GM19397 (cell line): ENCODE measurements around the gene BLVRB.
"Not testable (repeated sequence)": the region's sequence is repeated elsewhere in the genome, so short reads cannot be mapped to it uniquely, and the experiment has no call there.

ENCODE experiments used
- ATAC-seq: cut with Tn5 transposase; IDR thresholded peaks from one replicate; pipeline ENCODE4 v1.9.1; 2021; ENCODE audit warnings: mild to moderate bottlenecking, moderate library complexity; ENCODE audit not compliant: unreplicated experiment

Gene BLVRB

DNA sequence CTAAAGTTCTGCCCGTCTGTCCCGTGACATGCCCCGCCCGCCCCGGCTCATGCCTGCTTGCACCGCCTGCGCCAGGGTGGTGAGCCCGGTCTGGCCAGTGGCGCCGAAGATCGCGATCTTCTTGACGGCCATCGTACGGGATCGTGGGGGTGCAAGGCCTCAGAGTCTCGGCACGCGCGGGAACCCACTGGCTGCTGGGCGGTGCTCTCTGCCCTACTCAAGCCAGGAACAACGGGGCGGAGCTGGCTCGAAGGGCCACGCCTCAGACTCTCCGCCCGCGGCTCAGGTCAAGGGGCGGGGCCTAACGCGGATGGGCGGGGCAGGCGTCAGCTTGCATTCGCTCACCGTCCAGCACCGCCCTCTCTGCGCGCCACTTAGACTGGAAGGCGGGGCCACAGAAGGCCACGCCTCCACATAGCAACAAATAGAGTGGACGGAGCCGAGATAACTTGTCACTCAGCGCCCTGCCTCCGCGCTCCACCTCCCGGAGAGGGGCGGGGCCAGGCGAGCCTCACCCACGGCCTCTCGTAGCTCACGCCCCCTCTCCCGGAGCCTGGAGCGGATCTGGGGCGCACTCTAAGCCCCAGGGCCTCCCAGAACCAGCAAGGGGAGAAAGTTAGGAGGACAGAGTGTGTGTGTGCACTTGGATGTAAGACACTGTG, at the start of gene BLVRB:
BLVRB (minus strand) TSS at position 189 of the 662 bp plus-strand sequence; CDS start at position 132, 57 bp downstream.
- peak; percentile 90 for ATAC-seq

DNA sequence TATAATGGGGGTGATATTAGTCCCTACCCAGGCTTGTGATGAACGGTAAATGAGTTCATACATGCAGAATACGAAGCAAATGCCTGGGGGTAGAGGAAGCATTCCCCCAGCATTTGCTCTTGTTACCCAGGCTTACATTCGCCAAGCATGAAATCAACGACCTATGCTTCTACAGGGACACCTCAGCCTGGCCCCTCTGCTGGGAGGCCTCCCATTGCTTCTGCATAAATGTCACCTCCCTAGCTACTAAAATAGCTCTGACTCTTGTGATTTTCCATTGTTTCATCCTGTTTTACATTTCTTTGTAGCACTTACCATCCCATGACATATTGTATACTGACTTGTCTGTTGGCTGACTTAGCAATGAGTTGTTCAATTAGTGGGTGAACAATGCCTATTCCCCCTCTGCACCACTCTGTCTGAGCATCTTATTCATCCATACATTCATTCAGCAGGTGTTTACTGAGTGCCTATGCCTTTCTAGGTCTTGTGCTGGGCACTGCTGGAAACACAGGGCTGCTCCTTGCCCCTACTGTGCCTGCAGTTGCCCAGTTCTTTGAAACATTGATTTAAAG, 48.3 kb upstream of the BLVRB start:
- no peak for ATAC-seq

DNA sequence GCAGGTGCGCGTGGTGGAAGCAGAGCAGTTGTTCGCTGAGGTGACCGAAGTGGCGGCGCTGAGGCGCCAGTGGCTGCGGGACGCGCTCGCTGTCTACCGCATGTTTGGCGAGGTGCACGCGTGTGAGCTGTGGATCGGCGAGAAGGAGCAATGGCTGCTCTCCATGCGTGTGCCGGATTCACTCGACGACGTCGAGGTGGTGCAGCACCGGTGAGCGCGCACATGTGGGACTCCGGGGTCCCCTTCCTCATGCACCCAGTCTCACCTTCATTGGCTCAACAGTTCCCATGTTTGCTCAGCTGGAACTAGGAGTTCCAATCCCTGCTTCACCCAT, 47.8 kb upstream of the BLVRB start:
- ATAC-seq, result no peak

DNA sequence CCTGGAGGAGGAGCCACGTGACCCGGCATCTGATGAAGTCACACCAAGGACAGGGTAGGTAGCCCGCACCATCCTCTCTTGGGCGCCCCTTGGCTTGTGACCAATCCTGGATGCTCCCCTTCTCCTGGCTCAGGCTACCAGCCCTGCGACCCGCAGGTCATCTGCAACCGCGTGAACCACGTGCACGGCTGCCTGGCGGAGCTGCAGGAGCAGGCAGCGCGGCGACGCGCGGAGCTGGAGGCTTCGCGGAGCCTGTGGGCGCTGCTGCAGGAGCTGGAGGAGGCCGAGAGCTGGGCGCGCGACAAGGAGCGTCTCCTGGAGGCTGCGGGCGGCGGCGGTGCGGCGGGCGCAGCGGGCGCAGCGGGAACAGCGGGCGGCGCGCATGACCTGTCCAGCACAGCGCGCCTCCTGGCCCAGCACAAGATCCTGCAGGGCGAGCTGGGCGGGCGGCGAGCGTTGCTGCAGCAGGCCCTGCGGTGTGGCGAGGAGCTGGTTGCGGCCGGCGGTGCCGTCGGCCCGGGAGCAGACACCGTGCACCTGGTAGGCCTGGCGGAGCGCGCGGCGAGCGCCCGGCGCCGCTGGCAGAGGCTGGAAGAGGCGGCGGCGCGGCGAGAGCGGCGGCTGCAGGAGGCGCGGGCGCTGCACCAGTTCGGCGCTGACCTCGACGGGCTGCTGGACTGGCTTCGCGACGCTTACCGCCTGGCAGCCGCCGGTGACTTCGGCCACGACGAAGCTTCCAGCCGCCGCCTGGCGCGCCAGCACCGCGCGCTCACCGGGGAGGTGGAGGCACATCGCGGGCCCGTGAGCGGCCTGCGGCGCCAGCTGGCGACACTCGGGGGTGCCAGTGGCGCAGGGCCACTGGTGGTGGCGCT, 47.2 kb upstream of the BLVRB start:
- no peak for ATAC-seq

DNA sequence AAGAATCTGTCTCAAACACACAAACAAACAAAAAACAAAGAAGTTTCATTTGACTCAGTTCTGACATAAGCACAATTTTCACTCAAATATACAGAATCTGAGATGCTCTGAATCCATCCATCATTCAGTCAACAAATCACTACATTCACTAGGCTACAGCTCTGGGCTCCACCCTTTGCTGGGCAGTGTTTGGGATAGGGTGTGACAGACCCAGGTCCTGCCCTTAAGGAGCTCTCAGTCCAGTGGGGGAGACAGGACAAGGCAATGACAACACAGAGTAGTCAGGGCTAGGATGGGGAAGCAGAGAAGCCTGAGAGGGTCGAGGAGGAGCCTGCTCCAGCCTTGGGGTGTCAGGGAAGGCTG, 46.5 kb upstream of the BLVRB start:
- no peak for ATAC-seq

DNA sequence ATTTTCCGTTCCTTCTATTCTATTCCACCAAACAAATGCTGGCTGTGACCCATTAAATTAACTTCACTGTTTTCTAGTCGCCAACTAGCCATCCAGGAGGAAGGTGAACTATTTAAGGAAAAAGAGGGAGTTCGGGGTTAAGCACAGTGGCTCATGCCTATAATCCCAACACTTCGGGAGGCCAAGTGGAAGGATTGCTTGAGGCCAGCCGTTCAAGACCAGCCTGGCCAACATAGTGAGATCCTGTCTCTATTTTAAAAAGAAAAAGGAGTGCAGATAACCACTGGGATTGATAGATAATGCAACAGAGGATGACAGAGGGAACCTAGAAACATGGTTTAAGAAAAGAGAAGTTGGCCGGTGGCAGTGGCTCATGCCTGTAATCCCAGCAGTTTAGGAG, 45.9 kb upstream of the BLVRB start:
- ATAC-seq, result no peak

DNA sequence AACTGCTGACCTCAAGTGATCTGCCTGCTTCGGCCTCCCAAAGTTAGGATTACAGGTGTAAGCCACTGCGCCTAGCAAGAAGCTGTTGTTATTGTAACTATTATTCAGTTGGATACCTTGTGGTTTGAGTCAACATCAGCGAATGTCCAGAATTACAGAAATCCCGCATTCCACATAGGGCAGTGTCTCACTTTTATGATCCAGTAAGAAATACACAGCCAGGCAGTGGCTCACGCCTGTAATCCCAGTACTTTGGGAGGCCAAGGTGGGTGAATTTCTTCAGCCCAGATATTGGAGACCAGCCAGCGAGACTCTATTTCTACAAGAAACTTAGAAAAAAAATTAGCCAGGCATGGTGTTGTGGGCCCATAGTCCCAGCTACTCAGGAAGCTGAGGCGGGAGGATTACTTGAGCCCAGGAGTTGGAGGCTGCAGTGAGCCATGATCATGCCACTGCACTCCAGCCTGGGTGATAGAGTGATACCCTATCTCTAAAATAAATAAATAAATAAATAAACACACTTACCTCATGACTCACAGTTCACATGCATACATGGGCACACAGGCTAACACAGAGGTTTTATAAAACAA, 45.1 kb upstream of the BLVRB start:
- no peak for ATAC-seq

DNA sequence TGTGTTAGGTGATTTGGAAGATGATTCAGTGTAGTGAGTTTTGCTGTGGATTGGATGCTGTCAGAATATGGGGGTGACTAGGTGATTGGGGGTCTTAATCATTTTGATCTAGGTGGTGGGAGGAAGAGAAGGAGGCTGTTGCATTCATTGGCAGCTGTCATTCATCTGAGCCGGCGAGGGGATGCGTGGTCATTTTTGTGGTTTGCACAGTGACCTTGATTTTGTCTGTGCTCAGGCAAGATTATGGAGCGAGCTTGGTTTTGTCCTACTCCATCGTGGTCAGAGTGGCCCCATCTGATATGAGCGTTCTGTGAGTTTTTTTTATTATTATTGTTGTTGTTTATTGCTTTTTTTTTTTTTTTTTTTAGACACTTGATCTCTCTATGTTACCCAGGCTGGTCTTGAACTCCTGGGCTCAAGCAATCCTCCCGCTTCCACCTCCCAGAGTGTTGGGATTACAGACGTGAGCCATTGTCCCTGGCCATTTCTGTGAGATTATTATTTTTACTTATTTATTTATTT, 43.3 kb upstream of the BLVRB start:
- ATAC-seq, result no peak

DNA sequence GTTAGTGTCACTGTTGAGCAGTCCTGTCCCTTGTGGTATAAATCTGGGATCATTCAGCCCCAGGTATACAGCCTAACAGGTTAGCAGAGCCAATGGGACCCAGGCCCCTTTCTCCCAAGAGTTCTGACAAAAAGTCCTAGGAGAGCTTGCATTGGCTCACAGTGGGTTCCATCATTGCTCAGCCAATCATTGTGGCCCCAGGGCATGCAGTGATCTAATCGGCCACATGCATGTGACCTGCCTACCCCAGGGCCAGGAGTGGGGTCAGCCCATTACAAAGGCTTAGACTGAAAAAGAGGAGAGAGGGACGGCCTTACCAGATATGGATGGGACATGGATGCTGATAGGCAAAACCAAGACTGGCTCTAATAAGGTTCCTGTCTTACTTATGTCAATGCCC, 42.3 kb upstream of the BLVRB start:
- no peak for ATAC-seq

DNA sequence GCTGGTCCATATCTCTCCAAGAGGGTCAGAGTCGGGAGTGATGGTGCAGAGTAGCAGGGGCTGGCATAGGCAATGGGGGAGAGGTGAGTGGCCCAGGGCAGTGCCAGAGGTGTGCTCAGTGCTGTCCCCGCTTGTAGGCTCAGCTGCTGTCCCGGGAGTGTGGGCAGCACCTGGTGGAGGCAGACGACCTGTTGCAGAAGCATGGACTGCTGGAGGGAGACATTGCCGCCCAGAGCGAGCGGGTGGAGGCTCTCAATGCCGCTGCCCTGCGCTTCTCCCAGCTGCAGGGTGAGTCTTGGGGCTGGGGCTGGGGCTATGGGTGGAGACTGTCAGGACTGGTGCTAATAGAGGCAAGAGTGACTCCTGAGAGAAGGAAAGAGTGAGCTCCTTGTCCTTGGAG, 40.6 kb upstream of the BLVRB start:
- no peak for ATAC-seq

DNA sequence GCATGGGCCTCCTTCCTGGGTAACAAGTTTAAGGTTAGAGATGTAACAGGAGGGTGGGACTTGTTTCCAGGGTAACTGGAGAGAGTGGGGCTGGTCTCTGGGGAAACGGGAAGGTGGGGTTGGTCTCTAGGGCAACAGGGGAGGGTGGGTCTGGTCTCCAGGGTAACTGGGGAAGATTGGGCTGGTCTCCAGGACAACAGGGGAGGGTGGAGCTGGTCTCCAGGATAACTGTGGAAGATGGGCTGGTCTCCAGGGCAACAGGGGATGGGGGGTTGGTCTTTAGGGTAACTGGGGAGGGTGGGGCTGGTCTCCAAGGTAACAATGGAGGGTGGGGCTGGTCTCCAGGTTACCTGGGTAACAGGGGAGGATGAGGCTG, 37.8 kb upstream of the BLVRB start:
- no peak for ATAC-seq

DNA sequence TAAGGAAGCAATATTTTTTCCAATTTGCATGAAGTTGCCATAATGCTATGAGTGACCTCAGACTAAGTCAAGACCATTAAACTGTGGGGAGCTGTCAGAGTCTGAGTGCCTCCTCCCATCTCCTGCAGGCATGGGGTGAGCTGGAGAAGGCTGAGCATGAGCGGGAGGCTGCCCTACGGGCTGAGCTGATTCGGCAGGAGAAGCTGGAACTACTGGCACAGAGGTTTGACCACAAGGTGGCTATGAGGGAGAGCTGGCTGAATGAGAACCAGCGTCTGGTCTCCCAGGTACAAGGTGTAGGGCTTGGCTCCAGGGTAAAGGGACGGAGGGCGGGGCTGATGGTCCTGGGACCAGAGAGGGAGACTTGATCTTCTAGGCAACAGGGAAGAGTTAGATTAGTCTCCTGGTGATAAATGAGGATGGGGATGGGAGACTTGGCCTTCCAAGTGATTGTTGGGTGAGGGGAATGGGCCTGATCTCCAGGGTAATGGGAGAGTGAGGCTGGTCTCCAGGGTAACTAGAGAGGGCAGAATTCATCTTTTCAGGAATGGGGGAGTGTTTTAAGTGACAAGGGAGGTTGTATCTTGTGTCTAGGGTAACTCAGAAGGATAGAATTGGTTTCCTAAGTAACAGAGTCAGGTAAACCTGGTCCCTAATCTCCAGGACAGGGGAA, 37.2 kb upstream of the BLVRB start:
- no peak for ATAC-seq

DNA sequence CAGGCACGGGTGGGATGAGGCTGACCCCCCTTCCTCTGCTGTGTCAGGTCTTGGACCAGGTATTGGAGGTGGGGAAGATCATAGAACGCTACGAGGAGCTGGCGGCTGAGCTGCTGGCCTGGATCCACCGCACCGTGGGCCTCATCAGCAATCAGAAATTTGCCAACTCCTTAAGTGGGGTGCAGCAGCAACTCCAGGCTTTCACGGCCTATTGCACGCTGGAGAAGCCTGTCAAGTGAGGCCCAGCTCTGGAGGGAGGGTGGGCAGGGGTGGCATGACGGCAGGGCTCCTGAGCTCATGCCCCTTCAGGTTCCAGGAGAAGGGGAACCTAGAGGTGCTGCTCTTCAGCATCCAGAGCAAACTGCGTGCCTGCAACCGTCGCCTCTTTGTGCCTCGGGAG, 36.5 kb upstream of the BLVRB start:
- ATAC-seq, result no peak

DNA sequence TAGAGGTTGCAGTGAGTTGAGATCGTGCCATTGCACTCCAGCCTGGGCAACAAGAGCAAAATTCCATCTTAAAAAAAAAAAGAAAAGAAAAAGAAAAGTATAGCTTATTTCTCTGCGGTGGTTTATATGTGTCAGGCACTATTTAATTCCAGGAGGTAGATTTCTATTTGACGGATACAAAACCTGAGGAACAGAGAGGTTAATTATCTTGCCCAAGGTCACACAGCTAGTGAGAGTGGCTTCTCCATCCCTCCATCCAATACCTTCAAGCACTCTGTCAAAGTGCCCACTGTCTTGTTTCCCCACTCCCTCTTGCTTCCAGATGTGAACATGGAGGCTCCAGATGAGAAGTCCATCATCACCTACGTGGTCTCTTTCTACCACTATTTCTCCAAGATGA, 36.1 kb upstream of the BLVRB start:
- no peak for ATAC-seq

DNA sequence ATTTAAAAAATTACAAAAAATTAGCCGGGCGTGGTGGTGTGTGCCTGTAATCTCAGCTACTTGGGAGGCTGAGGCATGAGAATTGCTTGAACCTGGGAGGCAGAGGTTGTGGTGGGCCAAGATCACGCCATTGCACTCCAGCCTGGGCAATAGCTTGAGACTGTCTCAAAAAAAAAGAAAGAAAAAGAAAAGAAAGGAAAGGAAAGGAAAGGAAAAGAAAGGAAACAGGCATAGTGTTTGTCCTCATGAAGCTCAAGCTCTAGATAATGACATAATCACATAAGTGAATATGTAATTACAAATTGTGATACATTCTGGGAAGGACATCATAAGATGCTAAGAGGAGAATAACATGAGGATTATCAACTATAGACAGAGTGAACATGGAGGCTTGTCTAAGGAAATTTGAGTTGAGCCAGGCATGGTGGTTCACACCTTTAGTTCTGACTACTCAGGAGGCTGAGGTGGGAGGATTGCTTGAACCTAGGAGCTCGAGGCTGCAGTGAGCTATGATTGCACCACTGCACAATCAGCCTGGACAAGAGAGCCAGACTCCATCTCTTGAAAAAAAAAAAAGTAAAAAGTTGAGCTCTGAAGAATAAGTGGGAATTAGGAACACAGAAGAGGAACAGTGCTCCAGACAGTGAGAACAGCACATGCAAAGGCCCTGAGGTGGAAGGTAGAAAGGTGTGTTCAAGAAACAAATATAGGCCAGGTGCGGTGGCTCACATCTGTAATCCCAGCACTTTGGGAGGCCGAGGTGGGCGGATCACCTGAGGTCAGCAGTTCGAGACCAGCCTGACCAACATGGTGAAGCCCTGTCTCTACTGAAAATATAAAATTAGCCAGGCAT, 35.4 kb upstream of the BLVRB start:
- ATAC-seq, result not testable (repeated sequence)

DNA sequence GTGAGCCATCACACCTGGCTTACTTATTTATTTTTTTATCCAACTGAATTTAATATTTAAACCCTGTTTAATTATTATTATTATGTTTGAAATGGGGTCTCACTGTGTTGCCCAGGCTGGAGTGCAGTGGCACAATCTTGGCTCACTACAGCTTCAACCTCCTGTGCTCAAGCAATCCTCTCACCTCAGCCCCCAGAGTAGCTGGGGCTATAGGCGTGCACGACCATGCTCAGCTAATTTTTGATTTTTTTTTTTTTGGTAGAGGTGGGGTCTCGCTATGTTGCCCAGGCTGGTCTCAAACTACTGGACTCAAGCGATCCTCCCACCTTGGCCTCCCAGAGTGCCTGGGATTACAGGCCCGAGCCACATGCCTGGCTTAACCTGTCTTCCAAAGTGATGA, 33.8 kb upstream of the BLVRB start:
- ATAC-seq, result no peak

DNA sequence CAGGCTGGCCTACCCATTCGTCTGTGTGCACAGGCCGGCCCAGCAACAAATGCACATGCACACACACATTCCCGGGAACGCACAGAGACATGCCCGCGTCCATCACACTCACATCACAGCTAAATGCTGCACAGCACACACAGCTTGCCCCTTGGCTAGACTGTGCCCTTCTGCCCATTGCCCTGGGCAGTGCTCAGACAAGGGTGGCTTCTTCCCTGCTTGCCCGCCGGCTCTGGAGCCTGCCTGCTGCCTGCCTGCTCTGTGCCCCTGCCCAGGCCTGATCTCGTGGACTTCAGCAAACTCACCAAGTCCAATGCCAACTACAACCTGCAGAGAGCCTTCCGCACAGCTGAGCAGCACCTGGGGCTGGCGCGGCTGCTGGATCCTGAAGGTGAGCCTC, 31.7 kb upstream of the BLVRB start:
- no peak for ATAC-seq

DNA sequence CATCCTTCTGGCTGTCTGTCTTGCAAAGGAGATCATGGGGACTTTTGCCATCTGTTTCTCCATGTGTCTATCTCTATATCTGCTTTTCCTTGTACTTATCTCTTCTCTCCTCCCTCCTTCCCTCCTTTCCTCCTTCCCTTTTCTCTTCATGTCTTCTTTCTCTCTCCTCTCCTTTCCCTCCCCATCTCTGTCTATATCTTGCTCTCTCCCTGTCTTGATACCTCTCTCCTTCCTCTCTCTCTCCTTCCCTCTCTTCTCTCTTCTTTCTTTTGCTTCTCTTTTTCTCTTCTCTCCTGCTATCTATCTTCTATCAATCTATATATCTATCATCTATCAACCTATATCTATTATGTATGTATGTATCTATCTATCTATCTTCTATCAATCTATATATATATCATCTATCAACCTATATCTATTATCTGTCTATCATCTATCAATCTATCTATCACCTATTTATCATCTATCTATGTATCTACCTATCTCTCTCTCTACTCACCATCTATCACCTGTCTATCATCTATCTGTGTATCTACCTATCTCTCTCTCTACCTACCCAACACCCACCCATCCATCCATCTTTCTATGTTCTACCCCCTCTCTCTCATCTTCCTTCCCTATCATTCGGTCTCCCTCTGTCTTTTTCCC, 28.8 kb upstream of the BLVRB start:
- no peak for ATAC-seq

DNA sequence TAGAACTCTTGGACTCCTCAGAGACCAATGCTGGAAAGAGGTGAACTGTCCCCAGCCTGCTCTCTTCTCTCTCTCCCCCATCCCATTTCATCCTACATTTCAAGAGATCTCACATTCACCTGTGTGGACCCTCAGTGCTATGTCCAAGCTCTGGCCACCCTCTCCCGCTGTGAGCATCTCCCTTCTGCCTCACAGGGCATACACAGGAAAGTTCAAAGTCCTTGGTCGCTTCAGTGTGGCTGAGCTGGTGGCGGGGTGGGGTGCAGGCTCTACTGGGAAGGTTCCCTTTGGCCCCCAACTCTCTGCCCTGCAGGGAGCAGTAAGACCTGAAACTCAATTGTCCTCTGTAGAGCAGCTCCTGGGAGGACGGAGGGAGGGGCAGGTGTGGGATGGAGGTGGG, 28.2 kb upstream of the BLVRB start:
- ATAC-seq, result no peak

DNA sequence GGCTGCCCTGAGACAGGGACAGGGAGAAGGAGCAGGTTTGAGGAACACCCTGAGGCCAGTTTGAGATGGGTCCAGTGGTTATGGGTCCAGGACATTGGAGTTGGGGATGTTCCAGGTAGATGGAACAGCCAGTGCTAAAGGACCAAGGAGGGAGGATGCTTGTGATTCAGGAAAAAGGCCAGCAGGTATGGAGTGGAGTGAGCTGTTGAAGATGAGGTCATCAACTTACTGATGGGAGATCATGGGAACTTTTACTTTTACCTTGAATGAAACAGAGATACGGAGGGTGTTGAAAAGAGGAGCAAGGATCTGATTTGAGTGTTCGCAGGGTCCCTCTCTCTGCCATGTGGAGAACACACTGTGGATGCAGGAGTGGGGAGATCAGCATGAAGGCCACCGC, 26.7 kb upstream of the BLVRB start:
- ATAC-seq, result no peak
